GM23248 (cell line): ENCODE measurements around the gene GRID2. TPM values are rescaled to one million over a fixed set of nuclear protein-coding genes. Genes with fewer than 3 reads are reported as not detected.

Experiments
- DNase-seq: peaks from one replicate; pipeline ENCODE4 v3.0.0-alpha.2; 2015
- H2AFZ ChIP-seq: fragments of 200-600 bp; sonication (generic); 2 replicates; pipeline ENCODE4 v1.6.1; 2016; ENCODE audit warnings: antibody characterized with exemption
- H3F3A ChIP-seq: fragments of 200-600 bp; sonication (generic); 2 replicates; pipeline ENCODE4 v1.6.1; 2016; ENCODE audit warnings: mild to moderate bottlenecking, antibody characterized with exemption, mixed run types; ENCODE audit not compliant: insufficient read depth
- H3K27ac ChIP-seq: fragments of 200-600 bp; sonication (generic); 2 replicates; pipeline ENCODE4 v1.5.1; 2016; ENCODE audit warnings: mild to moderate bottlenecking
- H3K27me3 ChIP-seq: fragments of 200-600 bp; sonication (generic); replicated peaks from 2 replicates; pipeline ENCODE4 v1.6.1; 2016; ENCODE audit warnings: mild to moderate bottlenecking; ENCODE audit not compliant: insufficient read depth
- H3K36me3 ChIP-seq: fragments of 200-600 bp; sonication (generic); 2 replicates; pipeline ENCODE4 v1.6.1; 2016; ENCODE audit warnings: low read depth, mild to moderate bottlenecking
- H3K4me1 ChIP-seq: fragments of 200-600 bp; sonication (generic); 2 replicates; pipeline ENCODE4 v1.6.1; 2016; ENCODE audit warnings: mild to moderate bottlenecking; ENCODE audit not compliant: insufficient read depth
- H3K4me2 ChIP-seq: fragments of 200-600 bp; sonication (generic); one replicate; pipeline ENCODE4 v1.6.1; 2016; ENCODE audit warnings: mild to moderate bottlenecking; ENCODE audit not compliant: unreplicated experiment
- H3K4me3 ChIP-seq: fragments of 200-600 bp; sonication (generic); 2 replicates; pipeline ENCODE4 v1.5.1; 2016; ENCODE audit warnings: mild to moderate bottlenecking
- H3K79me2 ChIP-seq: fragments of 200-600 bp; sonication (generic); 2 replicates; pipeline ENCODE4 v1.6.1; 2016; ENCODE audit warnings: mild to moderate bottlenecking; ENCODE audit not compliant: insufficient read depth
- H3K9ac ChIP-seq: fragments of 200-600 bp; sonication (generic); 2 replicates; pipeline ENCODE4 v1.6.1; 2016; ENCODE audit warnings: mild to moderate bottlenecking
- H3K9me2 ChIP-seq: fragments of 200-600 bp; sonication (generic); 2 replicates; pipeline ENCODE4 v1.6.1; 2016; ENCODE audit warnings: mixed run types, mild to moderate bottlenecking, moderate library complexity; ENCODE audit not compliant: insufficient read depth
- H3K9me3 ChIP-seq: fragments of 200-600 bp; sonication (generic); one replicate; pipeline ENCODE4 v1.6.1; 2017; ENCODE audit warnings: low read depth
- H4K20me1 ChIP-seq: fragments of 200-600 bp; sonication (generic); 2 replicates; pipeline ENCODE4 v1.6.0; 2016; ENCODE audit not compliant: insufficient read depth
- EZH2 ChIP-seq: fragments of 200-600 bp; sonication (generic); IDR thresholded peaks from 2 replicates; pipeline ENCODE4 v1.6.1; 2018; ENCODE audit warnings: antibody characterized with exemption, mild to moderate bottlenecking; ENCODE audit not compliant: insufficient read depth, poor library complexity, severe bottlenecking
- EZH2phosphoT487 ChIP-seq: fragments of 200-600 bp; sonication (generic); IDR thresholded peaks from 2 replicates; pipeline ENCODE4 v1.6.1; 2018; ENCODE audit warnings: antibody characterized with exemption, moderate library complexity, mild to moderate bottlenecking, low read depth; ENCODE audit not compliant: insufficient read depth
- WGBS, 2 experiments: methylation state at CpG; one replicate each; pipeline ENCODE4 v1.1.6; 2015 to 2017; ENCODE audit warnings: low lambda C conversion rate in 2 of 2, low coverage in 1 of 2; ENCODE audit errors: missing lambda C conversion rate in 2 of 2; 5-methylcytosine and 5-hydroxymethylcytosine counted together
- in situ Hi-C: fragments of 300-500 bp; cut with MboI; formaldehyde crosslinking; loops from 2 replicates; pipeline ENCODE4 v1.15.0; 2020
- polyA plus RNA-seq: library from polyadenylated mRNA; unstranded; fragments of >200 nt; fragmentation: Nextera tagmentation; extraction: Ambion mirVana; gene quantifications from 2 replicates; pipeline ENCODE4 v1.2.1, GENCODE V29; 2016
- total RNA-seq: library from RNA; depleted of rRNA; stranded (reverse); fragments of >200 nt; shearing (Covaris generic); gene quantifications from 2 replicates; pipeline ENCODE4 v1.2.3, GENCODE V29; 2014

Gene GRID2
- total and polyA plus RNA-seq, 2 experiments from 2014 or later: not detected

DNA sequence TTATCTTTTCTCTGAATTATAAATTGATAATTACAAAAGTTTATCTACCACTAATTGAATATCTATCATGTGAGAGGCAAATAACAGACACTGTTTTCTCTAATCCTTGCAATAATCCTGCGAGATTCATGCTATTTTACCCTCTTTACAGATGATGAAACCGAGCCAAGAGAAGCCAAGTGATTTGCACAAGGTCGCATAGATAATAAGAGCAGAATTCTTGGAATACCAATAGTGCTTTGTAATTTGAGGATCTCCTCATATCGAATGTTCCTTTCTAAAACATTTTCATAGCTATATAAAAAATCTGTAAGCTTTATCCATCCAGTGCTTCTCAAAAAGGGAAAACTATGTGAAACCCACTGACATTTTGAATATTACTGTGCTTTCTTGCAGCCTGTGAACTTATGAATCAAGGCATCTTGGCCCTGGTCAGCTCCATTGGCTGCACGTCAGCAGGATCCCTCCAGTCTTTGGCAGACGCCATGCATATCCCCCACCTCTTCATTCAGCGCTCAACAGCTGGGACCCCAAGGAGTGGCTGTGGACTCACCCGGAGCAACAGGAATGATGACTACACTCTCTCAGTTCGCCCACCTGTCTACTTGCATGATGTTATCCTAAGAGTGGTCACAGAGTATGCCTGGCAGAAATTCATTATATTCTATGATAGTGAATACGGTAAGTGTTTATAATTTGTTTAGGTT, 781.0 kb downstream of the GRID2 start:
- H2AFZ ChIP-seq: no peak overlapping the region
- no peaks in the 10 kb centered on the region for H3K36me3 ChIP-seq
- H3K27me3 ChIP-seq: no peaks in the 10 kb centered on the region
- H3K79me2 ChIP-seq: no peaks in the 10 kb centered on the region
- in situ Hi-C loops: no loop called here
- H3K9ac ChIP-seq: no peak overlapping the region
- no peak overlapping the region for H3K4me3 ChIP-seq
- no peak overlapping the region for H3K27ac ChIP-seq
- H3K9me2 ChIP-seq: no peaks in the 10 kb centered on the region
- no peaks in the 10 kb centered on the region for H3K4me1 ChIP-seq
- H3K9me3 ChIP-seq: no peaks in the 10 kb centered on the region
- WGBS, 2 experiments: 51 to 52% methylated on average over 10 of the region's 10 CpGs
- no peaks in the 10 kb centered on the region for H3F3A ChIP-seq
- H4K20me1 ChIP-seq: no peaks in the 10 kb centered on the region
- TF ChIP-seq EZH2 (no peak), EZH2phosphoT487 (no peak)
- no peak overlapping the region for H3K4me2 ChIP-seq
- DNase-seq: no peak

DNA sequence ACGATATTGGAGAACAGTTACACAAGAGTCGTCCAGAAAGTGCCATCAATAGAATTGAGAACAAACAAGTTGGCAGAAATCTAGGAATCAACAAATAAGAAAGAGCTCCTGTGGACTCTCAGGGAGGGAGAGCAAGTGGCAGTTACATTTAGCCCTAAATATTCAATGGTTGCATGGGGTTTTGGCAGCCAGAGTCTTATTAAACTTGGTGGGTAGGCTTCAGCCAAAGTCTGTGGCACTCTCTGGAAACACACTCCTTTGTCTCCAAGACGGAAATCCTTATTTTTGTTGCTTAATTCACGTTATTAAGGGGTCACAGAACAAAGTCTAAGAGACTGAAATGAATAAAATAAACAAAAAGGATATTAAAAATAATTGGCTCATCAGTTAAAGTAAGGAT, 782.6 kb downstream of the GRID2 start:
- in situ Hi-C loops: no loop called here
- no peak overlapping the region for H3K4me2 ChIP-seq
- no peaks in the 10 kb centered on the region for H3F3A ChIP-seq
- no peak for DNase-seq
- no peaks in the 10 kb centered on the region for H3K4me1 ChIP-seq
- no peaks in the 10 kb centered on the region for H3K79me2 ChIP-seq
- H4K20me1 ChIP-seq: no peaks in the 10 kb centered on the region
- H2AFZ ChIP-seq: no peak overlapping the region
- no peak overlapping the region for H3K27ac ChIP-seq
- no peaks in the 10 kb centered on the region for H3K9me3 ChIP-seq
- H3K36me3 ChIP-seq: no peaks in the 10 kb centered on the region
- no peak overlapping the region for H3K9ac ChIP-seq
- WGBS, 2 experiments: 33 to 41% methylated on average over 4 of the region's 4 CpGs
- no peaks in the 10 kb centered on the region for H3K27me3 ChIP-seq
- H3K4me3 ChIP-seq: no peak overlapping the region
- TF ChIP-seq EZH2: no peak
- TF ChIP-seq EZH2phosphoT487: no peak
- no peaks in the 10 kb centered on the region for H3K9me2 ChIP-seq

DNA sequence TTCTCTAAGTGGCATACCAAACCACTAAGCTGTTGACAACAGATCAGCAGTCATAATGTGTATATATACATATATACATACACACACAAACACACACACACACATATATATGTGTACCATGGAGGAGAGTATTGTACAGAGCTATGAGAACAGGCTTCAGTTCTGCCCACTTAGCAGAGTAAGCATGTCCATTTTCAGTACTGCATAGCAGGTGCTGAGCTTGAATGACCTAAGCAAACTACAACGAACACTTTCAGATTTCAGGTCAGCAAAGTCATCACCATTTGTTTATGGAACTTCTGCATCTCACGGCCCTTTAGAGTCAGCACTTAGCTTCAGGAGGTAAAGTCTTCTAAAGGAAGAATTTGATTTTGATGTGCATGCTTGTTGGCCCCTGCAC, 789.0 kb downstream of the GRID2 start:
- TF ChIP-seq EZH2 (no peak), EZH2phosphoT487 (no peak)
- Histone ChIP-seq H3K9me2 (no peaks in the 10 kb centered on the region), H3K27ac (no peak overlapping the region), H3K79me2 (no peaks in the 10 kb centered on the region), H3F3A (no peaks in the 10 kb centered on the region), H4K20me1 (no peaks in the 10 kb centered on the region), H3K4me3 (no peak overlapping the region), H3K27me3 (no peaks in the 10 kb centered on the region), H3K36me3 (no peaks in the 10 kb centered on the region), H3K9me3 (no peaks in the 10 kb centered on the region), H3K9ac (no peak overlapping the region), H3K4me1 (no peaks in the 10 kb centered on the region), H3K4me2 (no peak overlapping the region), H2AFZ (no peak overlapping the region)
- no peak for DNase-seq
- in situ Hi-C loops: no loop called here
- 35 to 48% methylated on average over 2 of the region's 2 CpGs for WGBS, 2 experiments

DNA sequence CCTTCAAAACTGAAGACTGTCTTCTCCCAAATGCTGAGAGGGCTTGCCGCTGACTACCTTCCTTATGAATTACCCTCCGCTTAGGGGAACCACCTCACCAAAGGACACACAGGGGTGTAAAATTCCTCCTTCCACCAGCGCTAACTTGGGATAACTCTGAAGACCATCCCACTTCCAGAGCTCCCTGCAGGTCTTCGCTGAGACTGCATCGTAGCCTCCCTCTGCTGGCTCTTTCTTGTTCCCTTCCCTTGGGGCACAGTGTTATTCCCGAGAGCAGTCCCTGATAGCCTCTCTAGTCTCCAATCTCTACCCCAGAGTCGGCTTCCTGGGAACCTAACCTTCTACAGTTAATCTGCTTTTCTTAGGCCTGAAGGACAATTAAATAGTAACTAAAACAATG, 799.3 kb downstream of the GRID2 start:
- WGBS, 2 experiments: 65 to 66% methylated on average over 7 of the region's 7 CpGs
- no peak for TF ChIP-seq EZH2
- no peak for TF ChIP-seq EZH2phosphoT487
- no peaks in the 10 kb centered on the region for H3K4me1 ChIP-seq

More for the DNA sequence above, 799.3 kb downstream of the GRID2 start:
- Histone ChIP-seq H3F3A (no peaks in the 10 kb centered on the region), H4K20me1 (no peaks in the 10 kb centered on the region), H2AFZ (no peak overlapping the region), H3K9me2 (no peaks in the 10 kb centered on the region), H3K36me3 (no peaks in the 10 kb centered on the region), H3K27me3 (no peaks in the 10 kb centered on the region), H3K9me3 (no peaks in the 10 kb centered on the region), H3K4me3 (no peak overlapping the region), H3K4me2 (no peak overlapping the region), H3K27ac (no peak overlapping the region), H3K79me2 (no peaks in the 10 kb centered on the region), H3K9ac (no peak overlapping the region)
- no peak for DNase-seq
- in situ Hi-C loops: no loop called here
